CD8-positive, alpha-beta memory T cell (primary cell): ENCODE results near the gene ETS2. TPM values are rescaled to one million over a fixed set of nuclear protein-coding genes. Genes with fewer than 3 reads are reported as not detected.

ENCODE experiments used
- CTCF ChIA-PET: fragments of 350-600 bp; sonication (Branson Sonifier 250); formaldehyde crosslinking; loops from one replicate; lab custom pipeline; 2021; ENCODE audit warnings: antibody characterized with exemption; lab: Charles Lee
- POLR2A ChIA-PET: fragments of 350-600 bp; sonication (Branson Sonifier 250); formaldehyde crosslinking; loops from one replicate; lab custom pipeline; 2021; ENCODE audit warnings: antibody characterized with exemption; lab: Charles Lee
- DNase-seq, 5 donors: peaks; one replicate each; pipeline versions ENCODE4 v3.0.0 to v3.0.0-alpha.2; 2020 to 2022; ENCODE audit warnings: mixed read lengths in 1 of 5
- H3K27ac ChIP-seq: one replicate; pipeline ENCODE4 v1.7.0; 2013; ENCODE audit warnings: low read depth, mild to moderate bottlenecking, low read length, moderate library complexity
- H3K27me3 ChIP-seq: 2 replicates; pipeline ENCODE4 v1.7.0; 2013; ENCODE audit warnings: low read length, mild to moderate bottlenecking; ENCODE audit not compliant: insufficient read depth, poor library complexity, severe bottlenecking
- H3K36me3 ChIP-seq: 2 replicates; pipeline ENCODE4 v1.7.0; 2013; ENCODE audit warnings: mild to moderate bottlenecking, low read length, moderate library complexity; ENCODE audit not compliant: insufficient read depth
- H3K4me1 ChIP-seq: 2 replicates; pipeline ENCODE4 v1.7.0; 2013; ENCODE audit warnings: mild to moderate bottlenecking, low read length, moderate library complexity; ENCODE audit not compliant: insufficient read depth
- H3K4me3 ChIP-seq: 2 replicates; pipeline ENCODE4 v1.7.0; 2013; ENCODE audit warnings: mild to moderate bottlenecking, low read length
- H3K9me3 ChIP-seq: 2 replicates; pipeline ENCODE4 v1.7.0; 2013; ENCODE audit warnings: mild to moderate bottlenecking, low read length
- H3K27ac Mint-ChIP-seq, 8 donors: one replicate each; pipeline ENCODE4 v1.8.0; 2020 to 2021; ENCODE audit warnings: mixed read lengths in 8 of 8, mild to moderate bottlenecking in 6 of 8, inconsistent platforms in 3 of 8, moderate library complexity in 3 of 8
- H3K27me3 Mint-ChIP-seq, 2 donors: one replicate each; pipeline ENCODE4 v1.8.0; 2020 to 2021; ENCODE audit warnings: mixed read lengths in 2 of 2, mild to moderate bottlenecking in 1 of 2, moderate library complexity in 1 of 2
- H3K36me3 Mint-ChIP-seq, 3 donors: one replicate each; pipeline ENCODE4 v1.8.0; 2020 to 2021; ENCODE audit warnings: mixed read lengths in 3 of 3, inconsistent platforms in 1 of 3, mild to moderate bottlenecking in 1 of 3
- H3K4me1 Mint-ChIP-seq, 3 donors: one replicate each; pipeline ENCODE4 v1.8.0; 2020 to 2021; ENCODE audit warnings: mixed read lengths in 3 of 3, inconsistent platforms in 1 of 3, mild to moderate bottlenecking in 1 of 3
- H3K4me3 Mint-ChIP-seq, 7 donors: one replicate each; pipeline ENCODE4 v1.8.0; 2020 to 2021; ENCODE audit warnings: mixed read lengths in 7 of 7, mild to moderate bottlenecking in 6 of 7, moderate library complexity in 4 of 7, inconsistent platforms in 2 of 7
- H3K9me3 Mint-ChIP-seq, 5 donors: one replicate each; pipeline ENCODE4 v1.8.0; 2020 to 2022; ENCODE audit warnings: mixed read lengths in 5 of 5, mild to moderate bottlenecking in 3 of 5, moderate library complexity in 2 of 5, inconsistent platforms in 1 of 5
- polyA plus RNA-seq: library from polyadenylated mRNA; unstranded; fragments of 300-500 nt; fragmentation: Illumina TruSeq; gene quantifications from one replicate; pipeline ENCODE4 v1.2.3, GENCODE V29; 2021
- total RNA-seq, 2 experiments: library from RNA; stranded (reverse); gene quantifications; one replicate each; pipeline ENCODE4 v1.2.3, GENCODE V29; 2021

ETS2 gene
- total and polyA plus RNA-seq, 3 experiments from 2014 or later, result 9.7 to 39.7 (median 37.9) TPM

- no peaks in the 10 kb centered on the region for H3K9me3 ChIP-seq
- no peak overlapping the region for H3K27ac ChIP-seq
- DNase-seq, result no peak
- no peaks in the 10 kb centered on the region for H3K27me3 ChIP-seq
- POLR2A ChIA-PET, result no interaction called here
- Mint-ChIP-seq H3K4me1 (peaks cover 11 to 16% (median 15%) of the 10 kb centered on the region in 3 donors), H3K27ac (peak overlapping the region in 7 of 8 donors; percentile 33 to 84 (median 69)), H3K27me3 (peaks cover 2 to 9% of the 10 kb centered on the region in 2 donors), H3K4me3 (no peak overlapping the region), H3K9me3 (peaks cover 0 to 8% (median 5%) of the 10 kb centered on the region in 5 donors), H3K36me3 (no peaks in the 10 kb centered on the region)
- H3K4me1 ChIP-seq, result peaks cover 13% of the 10 kb centered on the region
- no peak overlapping the region for H3K4me3 ChIP-seq
- CTCF ChIA-PET, result no interaction called here
- no peaks in the 10 kb centered on the region for H3K36me3 ChIP-seq
Measured at GRCh38 chr21:38830671-38831525, 25.2 kb downstream of the ETS2 start.

GRCh38 chr21:38831526-38832467 lies 26.1 kb downstream of the ETS2 start:
- Mint-ChIP-seq H3K27ac (peak overlapping the region in 6 of 8 donors; percentile 33 to 84 (median 74)), H3K27me3 (peaks cover 2 to 9% of the 10 kb centered on the region in 2 donors), H3K4me1 (peaks cover 11 to 16% (median 15%) of the 10 kb centered on the region in 3 donors), H3K4me3 (no peak overlapping the region), H3K9me3 (peaks cover 0 to 5% (median 0%) of the 10 kb centered on the region in 5 donors), H3K36me3 (no peaks in the 10 kb centered on the region)
- ChIA-PET CTCF (no interaction called here), POLR2A (no interaction called here)
- Histone ChIP-seq H3K4me3 (no peak overlapping the region), H3K36me3 (no peaks in the 10 kb centered on the region), H3K4me1 (peaks cover 13% of the 10 kb centered on the region), H3K27ac (no peak overlapping the region), H3K27me3 (no peaks in the 10 kb centered on the region), H3K9me3 (no peaks in the 10 kb centered on the region)
- peak in 2 of 5 donors; percentile 20 to 33 for DNase-seq

DNA sequence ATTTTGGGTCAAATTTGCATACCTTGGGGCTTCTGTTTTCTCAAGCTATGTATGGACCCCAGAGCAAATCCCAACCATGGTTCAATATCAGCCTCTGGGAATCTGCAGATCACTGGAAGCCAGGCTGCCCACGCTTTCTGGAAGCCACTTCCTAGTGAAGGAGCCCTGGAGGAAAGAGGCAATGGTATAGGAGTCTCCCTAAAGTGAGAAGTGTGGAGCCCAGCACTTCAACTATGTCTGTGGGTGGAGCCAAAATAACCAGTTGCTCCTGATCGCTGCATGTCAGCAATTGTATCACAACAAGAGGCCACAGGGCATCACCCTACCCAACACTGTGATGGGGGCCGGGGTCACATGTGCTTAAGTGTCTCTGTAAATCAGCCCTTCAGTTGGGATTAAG lies 26.9 kb downstream of the ETS2 start:
- H3K4me3 ChIP-seq, result no peak overlapping the region
- H3K36me3 ChIP-seq, result no peaks in the 10 kb centered on the region
- Mint-ChIP-seq H3K4me3 (no peak overlapping the region), H3K27ac (no peak overlapping the region), H3K36me3 (no peaks in the 10 kb centered on the region), H3K27me3 (peaks cover 2 to 9% of the 10 kb centered on the region in 2 donors), H3K9me3 (peaks cover 0 to 1% (median 0%) of the 10 kb centered on the region in 5 donors), H3K4me1 (peaks cover 11 to 16% (median 15%) of the 10 kb centered on the region in 3 donors)
- H3K27me3 ChIP-seq, result no peaks in the 10 kb centered on the region
- H3K9me3 ChIP-seq, result no peaks in the 10 kb centered on the region
- DNase-seq, result no peak
- no peak overlapping the region for H3K27ac ChIP-seq
- ChIA-PET POLR2A (no interaction called here), CTCF (no interaction called here)
- peaks cover 13% of the 10 kb centered on the region for H3K4me1 ChIP-seq

DNA sequence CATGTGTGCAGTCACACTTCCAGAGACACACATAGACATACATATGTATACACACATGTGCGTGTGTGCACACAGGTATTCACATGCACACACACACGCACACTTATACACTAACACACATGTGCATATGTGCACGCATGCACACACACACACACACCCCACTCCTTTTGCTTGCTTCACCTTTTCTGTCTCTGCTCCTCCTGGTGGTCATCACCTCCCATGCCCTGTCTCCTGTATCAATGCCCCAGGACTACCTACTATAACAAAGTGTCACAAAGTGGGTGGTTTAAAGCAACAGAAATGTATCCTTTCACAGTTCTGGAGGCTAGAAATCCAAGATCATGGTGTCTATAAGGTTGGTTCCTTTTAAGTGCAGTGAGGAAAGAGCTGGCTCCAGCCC lies 27.4 kb downstream of the ETS2 start:
- no peak for DNase-seq
- no peaks in the 10 kb centered on the region for H3K27me3 ChIP-seq
- no peak overlapping the region for H3K27ac ChIP-seq
- no peaks in the 10 kb centered on the region for H3K36me3 Mint-ChIP-seq
- H3K27ac Mint-ChIP-seq, result peak overlapping the region in 1 of 8 donors; percentile 61
- H3K9me3 Mint-ChIP-seq, result peaks cover 0 to 1% (median 0%) of the 10 kb centered on the region in 5 donors
- no peaks in the 10 kb centered on the region for H3K9me3 ChIP-seq
- CTCF ChIA-PET, result no interaction called here
- H3K4me1 Mint-ChIP-seq, result peaks cover 11 to 16% (median 15%) of the 10 kb centered on the region in 3 donors
- H3K4me1 ChIP-seq, result peaks cover 13% of the 10 kb centered on the region
- no peak overlapping the region for H3K4me3 Mint-ChIP-seq
- POLR2A ChIA-PET, result no interaction called here
- no peaks in the 10 kb centered on the region for H3K36me3 ChIP-seq
- H3K4me3 ChIP-seq, result no peak overlapping the region
- peaks cover 2 to 9% of the 10 kb centered on the region in 2 donors for H3K27me3 Mint-ChIP-seq

DNA sequence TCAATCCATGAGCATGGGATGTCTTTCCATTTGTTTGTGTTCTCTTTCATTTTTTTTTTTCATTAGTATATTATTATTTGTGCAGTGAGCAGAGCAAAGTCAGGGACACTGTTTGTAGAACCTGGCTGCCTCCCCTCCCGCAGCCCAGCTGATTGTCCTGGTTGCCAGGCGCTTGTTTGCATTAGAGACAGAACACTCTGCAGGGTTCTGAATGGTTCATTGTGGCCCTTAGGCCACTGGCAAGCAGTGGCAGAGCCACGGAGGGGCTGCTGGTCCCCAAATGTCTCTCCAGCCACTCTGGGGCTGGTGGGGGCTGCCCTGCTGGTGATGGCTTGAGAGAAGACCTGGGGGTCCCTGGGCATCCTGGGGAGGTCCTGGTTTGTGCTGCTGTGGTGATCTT lies 29.0 kb downstream of the ETS2 start:
- no peak overlapping the region for H3K27ac Mint-ChIP-seq
- peaks cover 11 to 16% (median 15%) of the 10 kb centered on the region in 3 donors for H3K4me1 Mint-ChIP-seq
- no peak for DNase-seq
- CTCF ChIA-PET, result no interaction called here
- no peak overlapping the region for H3K4me3 ChIP-seq
- H3K4me1 ChIP-seq, result peaks cover 13% of the 10 kb centered on the region
- POLR2A ChIA-PET, result no interaction called here
- H3K9me3 ChIP-seq, result no peaks in the 10 kb centered on the region
- no peaks in the 10 kb centered on the region for H3K27me3 ChIP-seq
- no peak overlapping the region for H3K27ac ChIP-seq
- no peaks in the 10 kb centered on the region for H3K36me3 ChIP-seq
- H3K9me3 Mint-ChIP-seq, result peaks cover 0 to 1% (median 0%) of the 10 kb centered on the region in 5 donors
- peaks cover 2 to 9% of the 10 kb centered on the region in 2 donors for H3K27me3 Mint-ChIP-seq
- no peaks in the 10 kb centered on the region for H3K36me3 Mint-ChIP-seq
- H3K4me3 Mint-ChIP-seq, result no peak overlapping the region

GRCh38 chr21:38837806-38838461 lies 32.2 kb downstream of the ETS2 start:
- H3K27ac Mint-ChIP-seq, result no peak overlapping the region
- Histone ChIP-seq H3K9me3 (no peaks in the 10 kb centered on the region), H3K27me3 (no peaks in the 10 kb centered on the region), H3K36me3 (no peaks in the 10 kb centered on the region), H3K4me3 (no peak overlapping the region), H3K27ac (no peak overlapping the region), H3K4me1 (no peaks in the 10 kb centered on the region)
- ChIA-PET POLR2A (no interaction called here), CTCF (interaction anchor here (0.8 kb wide), 1 partner anchor 14 kb away, joined by 3 read pairs; no protein-coding TSS in a partner anchor)
- DNase-seq, result no peak
- H3K4me1 Mint-ChIP-seq, result no peaks in the 10 kb centered on the region
- H3K27me3 Mint-ChIP-seq, result peaks cover 2 to 9% of the 10 kb centered on the region in 2 donors
- no peaks in the 10 kb centered on the region for H3K36me3 Mint-ChIP-seq
- H3K9me3 Mint-ChIP-seq, result no peaks in the 10 kb centered on the region
- H3K4me3 Mint-ChIP-seq, result no peak overlapping the region

DNA sequence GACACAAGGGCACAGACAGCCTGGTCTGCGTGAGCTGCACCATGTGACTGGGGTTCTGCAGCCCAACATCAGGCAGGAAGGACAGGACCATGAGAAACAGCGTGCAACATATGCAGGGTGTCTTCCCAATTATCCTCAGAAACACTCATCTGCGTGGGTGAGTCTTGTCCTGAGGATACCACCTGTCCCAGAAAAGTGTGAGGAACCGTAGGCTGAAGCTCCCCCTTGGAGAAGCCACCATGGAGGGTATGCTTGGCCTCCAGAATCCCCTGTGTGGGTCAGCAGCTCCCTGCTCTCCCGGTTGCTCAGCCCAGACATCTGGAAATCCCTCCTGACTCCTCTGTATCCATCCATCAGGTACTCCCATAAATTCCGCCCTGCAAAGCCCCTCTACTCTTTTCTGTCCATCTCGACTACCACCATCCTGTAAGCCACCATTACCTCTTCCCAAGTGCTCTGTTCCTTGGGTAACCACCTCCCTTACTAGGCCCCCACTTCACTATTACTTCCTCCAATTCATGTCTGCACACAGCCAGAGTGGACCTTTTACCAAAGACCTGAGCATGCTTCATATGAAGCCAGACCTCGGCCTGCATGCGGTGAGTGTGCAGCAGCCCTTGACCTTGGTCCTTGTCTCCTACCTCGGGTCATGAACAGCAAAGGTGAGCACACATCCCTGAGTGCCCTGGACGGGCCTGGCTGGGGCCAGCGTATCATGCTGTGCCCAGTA lies 33.0 kb downstream of the ETS2 start:
- no peaks in the 10 kb centered on the region for H3K4me1 Mint-ChIP-seq
- peaks cover 2 to 9% of the 10 kb centered on the region in 2 donors for H3K27me3 Mint-ChIP-seq
- no peaks in the 10 kb centered on the region for H3K27me3 ChIP-seq
- DNase-seq, result no peak
- H3K27ac Mint-ChIP-seq, result no peak overlapping the region
- no peaks in the 10 kb centered on the region for H3K36me3 ChIP-seq
- no peak overlapping the region for H3K4me3 ChIP-seq
- no peaks in the 10 kb centered on the region for H3K4me1 ChIP-seq
- ChIA-PET CTCF (interaction anchor here (0.8 kb wide), 1 partner anchor 15 kb away, joined by 3 read pairs; no protein-coding TSS in a partner anchor), POLR2A (no interaction called here)
- no peak overlapping the region for H3K27ac ChIP-seq
- H3K36me3 Mint-ChIP-seq, result no peaks in the 10 kb centered on the region
- no peaks in the 10 kb centered on the region for H3K9me3 ChIP-seq
- H3K4me3 Mint-ChIP-seq, result no peak overlapping the region
- H3K9me3 Mint-ChIP-seq, result no peaks in the 10 kb centered on the region
